ENCODE measurements around the gene PAK5. TPM values are rescaled to one million over a fixed set of nuclear protein-coding genes. Genes with fewer than 3 reads are reported as not detected.

Gene PAK5
- total and polyA plus RNA-seq, 8 donors: 1.0 to 2.0 (median 1.5) TPM

DNA sequence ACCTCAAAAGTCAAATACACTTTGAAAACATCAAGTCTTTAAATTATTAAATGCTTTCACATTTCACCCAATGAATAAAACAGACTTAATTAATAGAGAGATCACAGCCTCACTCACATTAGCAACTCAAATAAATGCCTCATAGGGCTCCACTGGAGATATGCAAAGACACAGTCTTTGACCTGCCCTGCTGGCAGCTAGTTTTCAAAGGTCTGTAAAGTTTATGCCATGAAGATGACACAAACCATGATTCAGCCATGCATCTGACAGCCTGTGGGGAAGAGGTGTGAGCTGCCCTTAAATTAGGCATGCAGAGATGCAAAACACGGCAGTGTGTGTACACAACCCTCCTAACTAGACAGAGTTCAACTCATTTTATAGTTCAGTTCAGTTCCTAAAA lies 83.6 kb downstream of the PAK5 start:
- no peaks in the 10 kb centered on the region for H3K9me3 ChIP-seq
- no peak for DNase-seq
- ATAC-seq: no peak
- no peak for FAIRE-seq
- H3K4me3 ChIP-seq: no peak overlapping the region
- H3K27me3 ChIP-seq: no peaks in the 10 kb centered on the region
- no peaks in the 10 kb centered on the region for H3K36me3 ChIP-seq
- 57 to 70% methylated on average over 1 of the region's 1 CpG for WGBS, 2 donors
- TF ChIP-seq, protein P1, sequence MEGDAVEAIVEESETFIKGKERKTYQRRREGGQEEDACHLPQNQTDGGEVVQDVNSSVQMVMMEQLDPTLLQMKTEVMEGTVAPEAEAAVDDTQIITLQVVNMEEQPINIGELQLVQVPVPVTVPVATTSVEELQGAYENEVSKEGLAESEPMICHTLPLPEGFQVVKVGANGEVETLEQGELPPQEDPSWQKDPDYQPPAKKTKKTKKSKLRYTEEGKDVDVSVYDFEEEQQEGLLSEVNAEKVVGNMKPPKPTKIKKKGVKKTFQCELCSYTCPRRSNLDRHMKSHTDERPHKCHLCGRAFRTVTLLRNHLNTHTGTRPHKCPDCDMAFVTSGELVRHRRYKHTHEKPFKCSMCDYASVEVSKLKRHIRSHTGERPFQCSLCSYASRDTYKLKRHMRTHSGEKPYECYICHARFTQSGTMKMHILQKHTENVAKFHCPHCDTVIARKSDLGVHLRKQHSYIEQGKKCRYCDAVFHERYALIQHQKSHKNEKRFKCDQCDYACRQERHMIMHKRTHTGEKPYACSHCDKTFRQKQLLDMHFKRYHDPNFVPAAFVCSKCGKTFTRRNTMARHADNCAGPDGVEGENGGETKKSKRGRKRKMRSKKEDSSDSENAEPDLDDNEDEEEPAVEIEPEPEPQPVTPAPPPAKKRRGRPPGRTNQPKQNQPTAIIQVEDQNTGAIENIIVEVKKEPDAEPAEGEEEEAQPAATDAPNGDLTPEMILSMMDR (IDR thresholded peaks at IDR 0.05): no peak
- H3K27ac ChIP-seq: no peak overlapping the region
- intact Hi-C loops (cut with DNase I): no loop called here
- no peaks in the 10 kb centered on the region for H3K4me1 ChIP-seq

DNA sequence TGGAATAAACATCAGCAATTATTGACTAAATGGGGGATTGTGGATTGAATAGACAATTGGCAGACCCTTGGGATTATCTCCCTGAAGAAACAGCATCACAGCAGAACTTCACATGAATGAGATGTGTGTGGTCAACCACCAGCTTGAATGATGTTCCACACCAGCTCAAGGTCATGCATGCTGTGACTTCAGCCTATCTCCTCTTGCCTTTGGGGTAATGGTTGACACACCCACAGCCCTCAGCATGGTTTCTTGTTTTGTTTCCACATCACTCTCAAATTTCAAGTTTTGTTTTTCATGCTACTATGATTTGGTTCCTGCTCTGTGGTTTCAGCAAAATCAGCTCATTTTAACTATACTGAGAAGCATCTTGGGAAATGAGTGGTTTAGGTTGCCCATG lies 94.3 kb downstream of the PAK5 start:
- intact Hi-C loops (cut with DNase I): no loop called here
- Histone ChIP-seq H3K27me3 (no peaks in the 10 kb centered on the region), H3K4me3 (no peak overlapping the region), H3K4me1 (no peaks in the 10 kb centered on the region), H3K27ac (no peak overlapping the region), H3K9me3 (no peaks in the 10 kb centered on the region), H3K36me3 (no peaks in the 10 kb centered on the region)
- TF ChIP-seq, protein P1 (IDR thresholded peaks at IDR 0.05): no peak
- FAIRE-seq (no peak), DNase-seq (no peak), ATAC-seq (no peak)

DNA sequence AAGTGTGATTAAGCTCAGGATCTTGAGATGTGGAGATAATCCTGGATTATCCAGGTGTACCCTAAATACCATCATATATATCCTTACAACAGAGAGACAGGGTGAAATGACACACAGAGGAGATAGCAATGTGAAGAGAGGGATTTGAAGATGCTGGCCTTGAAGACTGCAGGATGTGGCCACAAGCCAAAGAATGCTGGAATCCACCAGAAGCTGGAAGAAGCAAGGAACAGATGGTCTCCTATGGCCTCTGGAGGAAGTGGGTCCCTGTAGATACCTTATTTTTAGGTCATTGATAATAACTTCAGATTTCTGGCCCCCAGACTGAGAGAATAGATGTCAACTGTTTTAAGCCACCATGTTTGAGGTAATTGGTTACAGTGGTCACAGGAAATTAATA lies 95.0 kb downstream of the PAK5 start:
- TF ChIP-seq, protein P1 (IDR thresholded peaks at IDR 0.05): no peak

DNA sequence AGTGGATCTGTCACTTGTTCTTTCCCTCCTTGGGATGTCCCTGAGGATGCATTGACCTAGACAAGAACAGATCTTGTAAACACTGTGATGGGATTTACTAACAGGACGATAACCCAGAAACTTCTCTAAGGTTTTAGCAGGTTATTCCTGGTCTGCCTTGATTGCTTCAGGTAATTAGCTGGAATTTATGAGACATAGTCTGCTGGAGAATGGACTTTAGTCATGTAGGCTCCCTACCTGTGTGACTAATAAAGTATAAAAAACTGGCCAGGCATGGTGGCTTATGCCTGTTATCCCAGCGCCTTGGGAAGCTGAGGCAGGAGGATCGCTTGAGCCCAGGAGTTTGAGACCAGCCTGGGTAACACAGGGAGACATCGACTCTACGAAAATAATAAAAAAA lies 96.1 kb downstream of the PAK5 start:
- Histone ChIP-seq H3K4me1 (no peaks in the 10 kb centered on the region), H3K9me3 (no peaks in the 10 kb centered on the region), H3K27me3 (no peaks in the 10 kb centered on the region), H3K36me3 (no peaks in the 10 kb centered on the region), H3K27ac (no peak overlapping the region), H3K4me3 (no peak overlapping the region)
- no peak for ATAC-seq
- intact Hi-C loops (cut with DNase I): no loop called here
- no peak for FAIRE-seq
- TF ChIP-seq, protein P1 (IDR thresholded peaks at IDR 0.05): no peak
- DNase-seq: no peak
- WGBS, 2 donors: 74% methylated on average over 5 of the region's 5 CpGs

More for the DNA sequence above, 95.0 kb downstream of the PAK5 start:
- FAIRE-seq: no peak
- Histone ChIP-seq H3K9me3 (no peaks in the 10 kb centered on the region), H3K4me3 (no peak overlapping the region), H3K27me3 (no peaks in the 10 kb centered on the region), H3K4me1 (no peaks in the 10 kb centered on the region), H3K27ac (no peak overlapping the region), H3K36me3 (no peaks in the 10 kb centered on the region)
- no peak for ATAC-seq
- DNase-seq: no peak
- intact Hi-C loops (cut with DNase I): no loop called here

DNA sequence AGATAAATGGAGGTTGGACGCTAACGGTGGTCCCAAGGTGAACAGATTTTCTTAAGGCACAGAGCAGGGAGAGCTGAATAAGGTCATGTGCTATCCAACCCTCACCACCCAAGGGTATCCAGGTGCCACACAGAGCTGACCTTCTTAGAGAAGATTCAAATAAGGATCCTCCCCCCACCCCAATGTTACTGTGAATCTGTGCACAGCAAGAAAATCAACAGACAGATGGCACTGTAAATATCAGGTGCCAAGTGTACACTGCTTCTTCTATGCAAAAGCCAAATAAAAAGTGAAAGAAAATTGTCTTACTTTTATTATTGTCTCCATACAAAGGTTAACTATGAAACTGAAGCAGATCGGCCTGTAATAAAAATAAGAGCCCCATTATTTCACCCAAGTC lies 96.9 kb downstream of the PAK5 start:
- no peak for FAIRE-seq
- 60 to 89% methylated on average over 3 of the region's 3 CpGs for WGBS, 2 donors

More for the DNA sequence above, 96.9 kb downstream of the PAK5 start:
- TF ChIP-seq, protein P1 (IDR thresholded peaks at IDR 0.05): no peak
- intact Hi-C loops (cut with DNase I): no loop called here
- Histone ChIP-seq H3K4me1 (no peaks in the 10 kb centered on the region), H3K4me3 (no peak overlapping the region), H3K27me3 (no peaks in the 10 kb centered on the region), H3K36me3 (no peaks in the 10 kb centered on the region), H3K9me3 (no peaks in the 10 kb centered on the region), H3K27ac (no peak overlapping the region)
- DNase-seq (no peak), ATAC-seq (no peak)
